Panc1 (cell line): ENCODE measurements around the gene TSPAN14.

ENCODE experiments used
- CTCF ChIP-seq: fragments of 450-650 bp; IDR thresholded peaks from 2 replicates; pipeline ENCODE4 v1.5.1; 2017; ENCODE audit warnings: mild to moderate bottlenecking
- TCF7L2 ChIP-seq: IDR thresholded peaks from 2 replicates; pipeline ENCODE4 v1.6.1; 2011; ENCODE audit warnings: mild to moderate bottlenecking, low read depth, low read length, inconsistent platforms

DNA sequence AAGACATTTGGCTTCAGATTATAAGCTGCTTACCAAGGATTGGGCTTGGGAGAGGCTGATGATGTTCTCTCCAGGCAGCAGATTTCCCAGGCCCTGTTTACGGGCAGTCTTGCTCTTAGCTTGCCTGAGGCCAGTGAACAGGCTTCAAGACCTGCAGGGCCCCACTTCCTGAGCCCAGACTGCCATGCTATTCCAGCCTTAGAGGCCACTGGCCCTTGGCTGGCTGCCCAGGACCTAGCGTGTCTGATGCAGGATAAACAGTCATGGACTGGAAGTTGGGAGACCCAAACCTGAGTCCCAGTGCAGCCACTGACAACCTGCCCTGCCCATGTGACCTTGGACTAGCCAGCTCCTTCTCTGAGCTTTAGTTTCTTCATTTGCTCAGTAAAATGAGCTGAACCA, 42.8 kb upstream of the TSPAN14 start:
- no peak for TF ChIP-seq CTCF
- TF ChIP-seq TCF7L2 = no peak
